IPS-NIHi11 (cell line): ENCODE results near the gene PPP2R2C.

ENCODE experiments used
- DNase-seq: peaks from one replicate; pipeline ENCODE4 v3.0.0; 2012; ENCODE audit warnings: mixed read lengths, low spot score

The PPP2R2C gene

GRCh38 chr4:6362243-6362885, 110.0 kb downstream of the PPP2R2C start:
- no peak for DNase-seq

GRCh38 chr4:6361076-6361784, 111.2 kb downstream of the PPP2R2C start:
- DNase-seq, result no peak

- DNase-seq, result no peak
Measured at GRCh38 chr4:6360385-6360784, 112.0 kb downstream of the PPP2R2C start.

DNA sequence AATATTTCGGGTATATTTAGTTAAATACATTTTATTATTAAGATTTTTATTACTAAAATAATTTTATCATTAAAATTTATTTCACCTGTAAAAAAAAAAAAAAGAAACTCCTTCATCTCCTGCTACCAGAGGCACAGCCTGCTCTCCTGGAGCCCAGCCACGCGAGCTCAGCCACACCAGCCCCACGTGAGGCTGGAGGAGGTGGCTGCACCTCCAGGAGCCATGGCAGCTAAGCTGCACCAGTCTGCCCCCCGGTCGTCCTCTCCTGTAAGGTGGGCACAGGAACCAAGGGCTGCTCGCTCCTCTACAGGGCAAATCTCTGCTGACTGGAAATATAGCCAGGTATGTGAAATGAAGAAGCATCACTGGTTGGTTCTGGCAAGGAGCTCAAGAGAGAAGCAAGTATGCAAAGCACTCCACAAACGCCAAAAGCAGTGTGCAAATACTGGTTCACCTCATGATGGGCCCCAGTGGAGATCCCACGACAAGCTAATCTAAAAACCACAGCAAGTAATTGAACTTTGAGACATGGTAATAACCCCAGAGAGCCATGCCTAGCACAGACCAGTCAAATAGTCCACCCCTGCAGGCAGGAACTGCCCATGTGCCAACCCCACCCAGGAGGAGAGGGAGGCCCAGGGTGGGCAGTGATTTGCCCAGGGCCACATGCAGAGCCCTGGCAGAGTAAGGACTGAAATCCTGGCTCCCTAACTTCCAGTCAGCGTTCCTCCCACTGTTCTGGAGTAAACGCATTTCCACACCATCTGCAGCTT, 112.7 kb downstream of the PPP2R2C start:
- no peak for DNase-seq

GRCh38 chr4:6357476-6357875, 114.9 kb downstream of the PPP2R2C start:
- no peak for DNase-seq

- DNase-seq, result no peak
Measured at GRCh38 chr4:6356076-6356560, 116.3 kb downstream of the PPP2R2C start.

- no peak for DNase-seq
Measured at GRCh38 chr4:6355052-6355451, 117.4 kb downstream of the PPP2R2C start.

DNA sequence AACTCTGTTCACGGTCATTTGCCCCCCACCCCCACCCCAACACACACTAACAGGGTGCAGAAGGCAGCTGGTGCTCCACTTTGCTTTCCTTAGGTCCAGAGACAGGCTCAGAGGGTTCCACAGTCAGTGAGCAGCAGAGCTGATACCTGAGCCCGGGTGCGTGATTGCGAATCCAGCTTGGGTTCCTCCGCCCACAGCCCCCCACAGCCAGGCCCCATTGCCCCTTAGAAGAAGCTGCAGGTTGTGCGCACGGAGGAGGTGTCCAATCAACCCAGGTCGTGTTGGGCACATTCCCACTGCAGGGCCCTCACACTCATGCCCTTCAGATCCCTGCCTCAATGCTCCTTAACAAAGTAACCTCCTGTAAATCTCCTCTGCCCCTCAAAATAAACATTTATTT, 117.8 kb downstream of the PPP2R2C start:
- no peak for DNase-seq

- DNase-seq, result no peak
Measured at GRCh38 chr4:6354119-6354518, 118.3 kb downstream of the PPP2R2C start.

GRCh38 chr4:6352031-6352692, 120.3 kb downstream of the PPP2R2C start:
- no peak for DNase-seq

- DNase-seq, result no peak
Measured at GRCh38 chr4:6351246-6352000, 121.0 kb downstream of the PPP2R2C start.

GRCh38 chr4:6350646-6351045, 121.8 kb downstream of the PPP2R2C start:
- no peak for DNase-seq

DNA sequence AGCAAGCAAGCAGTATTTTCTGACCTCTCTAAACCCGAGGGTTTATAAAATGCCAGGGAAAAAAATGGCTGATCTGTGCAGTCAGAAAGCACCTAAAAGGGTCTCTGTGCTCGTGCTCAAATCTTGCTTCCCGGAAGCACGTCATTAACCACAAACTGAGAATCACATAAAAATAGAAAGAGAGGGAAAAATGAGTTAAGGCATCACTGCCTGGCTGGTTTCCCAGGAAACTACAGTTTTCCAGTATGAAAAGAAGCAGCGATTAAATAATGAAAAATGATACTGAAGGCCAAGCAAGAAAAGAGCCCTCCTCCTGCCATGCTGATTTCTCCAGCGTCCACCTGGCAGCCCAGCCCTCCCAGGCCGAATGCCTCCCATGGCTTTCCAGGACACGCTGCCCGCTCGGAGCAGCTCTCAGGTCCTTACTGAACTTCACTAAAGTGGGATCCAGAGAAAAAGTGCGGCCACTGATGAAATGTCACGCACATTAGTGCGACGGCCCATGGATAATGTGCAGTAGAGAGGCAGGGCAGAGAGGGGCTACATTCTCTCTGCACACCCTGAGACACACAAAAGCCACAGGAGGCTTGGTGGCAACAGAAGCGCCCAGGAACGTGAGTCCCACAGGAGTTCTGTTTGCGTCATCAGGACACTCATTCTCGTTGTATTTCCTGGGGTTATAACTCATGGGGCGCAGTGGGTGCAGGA, 122.4 kb downstream of the PPP2R2C start:
- no peak for DNase-seq

DNA sequence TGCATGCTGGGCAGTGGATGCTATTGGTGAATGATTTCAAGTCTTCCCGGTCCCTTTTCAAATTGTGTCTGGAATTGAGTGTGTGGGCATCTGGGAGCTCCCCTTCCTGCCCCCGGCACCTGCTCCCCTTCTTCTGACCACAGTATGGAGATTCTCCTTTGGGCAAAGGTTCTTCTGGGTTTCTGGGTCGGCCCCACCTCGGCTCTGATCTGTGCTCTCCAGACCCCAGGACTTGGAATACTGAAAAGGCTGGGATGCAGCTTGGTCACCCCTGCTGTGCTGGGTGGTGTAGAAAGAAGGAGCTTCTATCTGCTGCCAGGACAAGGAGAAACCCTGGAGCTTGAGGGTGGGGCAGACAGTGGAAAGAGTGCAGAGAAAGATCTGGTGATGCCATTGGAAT, 124.0 kb downstream of the PPP2R2C start:
- DNase-seq, result no peak

GRCh38 chr4:6347511-6348045, 124.8 kb downstream of the PPP2R2C start:
- DNase-seq, result no peak

DNA sequence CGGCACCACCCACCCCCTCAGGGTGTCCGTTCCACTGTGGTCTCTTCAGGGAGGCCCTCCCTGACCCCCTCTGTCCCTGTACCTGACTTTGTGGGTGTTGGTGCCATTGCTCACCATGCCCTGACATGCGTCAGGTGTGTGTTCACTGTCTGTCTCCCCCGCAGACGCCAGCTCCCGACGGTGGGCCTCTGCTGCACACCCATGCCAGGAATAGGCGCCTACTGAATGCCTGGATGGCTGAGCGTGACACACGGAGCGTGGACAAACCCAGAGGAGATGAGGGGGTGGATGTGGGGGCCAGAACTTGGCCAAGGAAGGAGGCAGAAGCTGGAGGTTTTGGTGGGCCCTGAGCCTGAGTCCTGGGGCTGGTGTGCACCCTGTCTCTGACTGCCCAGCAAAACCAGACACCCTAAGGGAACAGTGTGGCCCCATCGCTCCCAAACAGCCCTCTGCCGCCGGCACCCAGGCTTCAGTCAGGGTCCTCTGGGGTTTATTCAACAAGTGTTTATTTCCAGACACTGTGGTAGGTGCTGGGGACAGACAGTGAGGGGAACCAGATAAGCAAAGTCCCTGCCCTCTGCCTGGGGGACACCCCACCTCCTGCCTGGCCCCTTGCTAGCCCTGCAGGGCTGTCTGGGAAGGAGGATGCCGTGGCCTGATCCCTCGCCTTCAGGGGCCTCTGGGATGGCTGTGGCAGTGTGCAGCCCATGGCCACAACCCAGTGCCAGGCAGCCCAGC, 125.9 kb downstream of the PPP2R2C start:
- DNase-seq, result no peak

- no peak for DNase-seq
Measured at GRCh38 chr4:6345866-6346265, 126.5 kb downstream of the PPP2R2C start.

DNA sequence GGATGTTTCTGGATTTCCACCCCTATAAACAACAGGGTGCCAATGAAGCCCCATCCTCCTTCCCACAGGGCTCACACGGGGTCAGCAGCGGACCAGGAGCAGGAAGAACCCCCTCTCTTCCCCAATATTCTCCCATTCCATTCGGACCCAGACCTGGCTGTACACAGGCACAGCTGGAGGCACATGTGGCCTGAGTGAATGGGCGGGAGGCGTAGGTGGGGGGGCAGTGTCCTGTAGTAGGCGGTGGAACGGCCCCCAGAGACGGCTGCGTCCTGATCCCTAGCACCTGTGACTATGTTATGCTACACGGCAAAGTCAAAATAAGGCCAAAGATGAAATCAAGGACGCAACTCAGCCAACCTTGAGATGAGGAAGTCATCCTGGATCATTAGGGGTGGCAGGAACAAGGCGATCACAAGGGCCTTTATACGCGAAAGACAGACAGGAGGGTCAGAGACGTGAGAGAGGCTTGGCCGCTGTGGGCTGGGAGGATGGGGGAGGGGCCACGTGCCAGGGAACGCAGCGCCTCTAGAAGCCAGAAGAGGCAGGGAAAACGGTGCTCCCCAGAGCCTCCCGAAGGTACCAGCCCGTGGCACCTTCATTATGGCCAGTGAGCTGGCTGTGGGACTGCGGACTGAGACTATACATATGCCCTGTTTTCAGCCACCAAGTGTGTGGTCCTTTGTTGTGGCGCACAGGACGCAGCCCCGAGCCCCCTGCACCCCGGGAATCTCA, 127.2 kb downstream of the PPP2R2C start:
- DNase-seq, result no peak

DNA sequence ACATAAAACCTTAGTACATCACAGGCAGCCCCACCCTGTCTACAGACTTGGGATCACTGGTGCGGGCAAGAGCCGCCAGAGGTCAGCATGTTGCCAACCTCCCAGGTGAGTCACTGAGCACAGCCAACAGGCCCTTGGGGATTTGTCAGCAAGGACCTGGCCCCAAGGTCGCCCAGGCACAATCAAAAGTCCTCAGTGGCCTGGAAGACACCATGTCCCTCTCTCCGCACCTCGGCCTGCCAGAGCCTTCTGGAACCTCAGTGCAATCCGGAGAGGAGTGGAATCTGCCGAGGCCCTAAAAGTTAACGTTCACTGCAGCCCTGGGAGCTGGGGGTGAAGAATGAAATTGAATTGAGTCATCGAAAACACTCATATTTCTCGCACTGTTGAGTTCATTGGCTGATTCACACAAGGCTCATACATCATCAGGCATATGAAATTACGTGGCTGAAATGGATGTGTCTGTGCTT, 128.4 kb downstream of the PPP2R2C start:
- peak; percentile 58 for DNase-seq
